Stimulated activated CD8-positive, alpha-beta memory T cell treated with anti-CD3 and anti-CD28 coated beads, Interleukin-12 subunit alpha, Interleukin-12 subunit beta, amount 100 ng/mL, for 24 hours (primary cell): ENCODE results near the gene RPN2.

ENCODE experiments used
- DNase-seq: peaks from one replicate; pipeline ENCODE4 v3.0.0-alpha.2; 2020; ENCODE audit errors: extremely low read depth

The RPN2 gene

GRCh38 chr20:37266940-37267666 is 88.0 kb downstream of the RPN2 start:
- DNase-seq = no peak

GRCh38 chr20:37267667-37268313 is 88.7 kb downstream of the RPN2 start:
- no peak for DNase-seq

DNA sequence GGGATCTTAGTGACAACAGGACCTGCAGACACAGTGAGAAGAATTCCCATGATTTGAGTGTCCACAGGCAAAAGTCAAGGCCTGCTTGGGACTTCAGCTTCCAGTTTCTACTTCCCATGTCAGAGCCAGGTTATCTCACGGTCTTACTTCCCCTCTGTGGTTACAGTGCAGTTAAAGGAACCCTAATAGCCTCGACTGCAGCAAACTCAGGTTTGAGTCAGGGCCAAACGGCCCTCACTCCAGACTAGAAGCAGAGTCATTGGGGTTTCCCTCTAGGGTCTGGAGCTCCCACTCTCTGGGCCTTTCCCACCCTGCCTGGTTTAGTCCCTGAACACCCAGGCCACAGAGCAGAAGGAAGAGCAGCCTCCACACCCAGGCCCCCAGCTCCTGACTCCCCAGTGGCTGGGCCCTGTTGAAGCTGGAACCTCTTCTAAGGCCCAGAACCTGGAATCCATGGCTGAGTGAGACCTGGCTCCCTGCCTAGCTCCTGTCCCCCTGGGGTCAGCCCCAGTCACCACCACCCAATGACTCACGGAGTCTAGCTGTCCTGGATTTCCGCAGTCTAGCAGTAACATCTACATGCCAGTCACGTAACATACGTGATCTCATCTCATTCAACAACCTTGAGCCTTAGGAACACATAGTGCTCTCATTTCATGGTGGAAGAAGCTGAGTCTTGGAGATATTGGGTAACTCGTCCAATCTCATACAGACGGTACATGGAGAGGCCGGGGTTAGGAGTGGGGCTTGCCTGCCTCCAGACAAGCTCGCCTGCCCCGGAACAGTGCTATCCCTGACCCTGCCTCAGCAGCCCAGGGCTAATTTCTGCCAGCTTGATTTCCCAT is 91.7 kb downstream of the RPN2 start:
- no peak for DNase-seq

GRCh38 chr20:37271421-37271768 is 92.3 kb downstream of the RPN2 start:
- no peak for DNase-seq

DNA sequence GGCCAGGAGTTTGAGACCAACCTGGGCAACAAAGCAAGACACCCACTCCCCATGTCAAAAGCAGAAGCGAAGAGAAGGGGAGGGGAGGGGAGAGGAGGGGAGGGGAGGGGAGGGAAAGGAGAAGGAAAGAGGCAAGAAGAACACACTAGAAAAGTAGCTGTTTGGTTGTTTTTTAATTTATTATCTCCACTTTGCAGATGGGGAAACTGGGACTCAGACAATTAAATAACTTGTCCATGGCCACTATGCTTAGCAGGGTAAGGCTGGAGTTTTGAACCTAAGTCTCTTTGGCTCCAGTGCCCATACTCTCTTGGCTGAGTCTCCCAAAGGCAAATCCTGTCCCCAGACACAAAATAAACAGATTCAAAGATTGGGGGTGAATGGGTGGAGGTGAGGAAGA is 94.9 kb downstream of the RPN2 start:
- DNase-seq = no peak

- no peak for DNase-seq
Observed at GRCh38 chr20:37274851-37275524, 95.9 kb downstream of the RPN2 start.

- no peak for DNase-seq
Observed at GRCh38 chr20:37276494-37277252, 97.5 kb downstream of the RPN2 start.

DNA sequence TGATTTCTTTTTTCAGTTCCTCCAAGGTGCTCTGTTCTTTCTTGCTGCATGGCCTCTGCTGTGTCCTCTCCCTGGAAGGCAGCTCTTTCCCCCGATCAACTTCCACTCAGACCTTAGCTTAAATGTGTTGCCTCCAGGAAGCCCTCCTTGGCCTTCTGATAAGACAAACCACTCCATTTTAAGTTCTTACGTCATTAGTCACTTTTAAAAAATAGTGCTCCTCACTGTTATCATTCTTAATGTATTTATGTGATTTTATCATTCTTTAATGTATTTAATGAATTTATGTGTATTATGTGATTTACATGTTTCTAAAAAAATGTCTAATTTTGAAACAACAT is 98.1 kb downstream of the RPN2 start:
- DNase-seq = no peak

- DNase-seq = no peak
Observed at GRCh38 chr20:37278966-37279590, 99.9 kb downstream of the RPN2 start.

DNA sequence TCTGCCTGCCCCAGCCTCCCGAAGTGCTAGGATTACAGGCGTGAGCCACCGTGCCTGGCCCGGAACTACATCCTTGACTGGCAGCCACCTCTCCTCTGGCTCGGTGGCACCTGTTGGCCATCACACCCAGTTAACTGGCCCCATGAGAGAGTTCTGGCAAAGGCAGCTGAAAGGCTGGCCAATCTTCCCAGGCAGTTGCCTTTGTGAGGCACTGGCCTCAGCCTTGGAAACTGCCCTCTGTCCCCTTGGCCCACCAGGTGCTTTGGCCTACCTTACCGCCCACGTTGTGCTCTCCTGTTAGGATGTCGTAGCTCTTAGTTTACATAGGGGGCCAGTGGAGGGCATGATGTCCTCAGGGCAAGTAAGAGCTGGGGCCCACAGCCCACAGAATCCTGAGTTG is 100.7 kb downstream of the RPN2 start:
- no peak for DNase-seq

GRCh38 chr20:37280403-37280802 is 101.3 kb downstream of the RPN2 start:
- DNase-seq = no peak

GRCh38 chr20:37282556-37282955 is 103.4 kb downstream of the RPN2 start:
- DNase-seq = no peak

GRCh38 chr20:37283530-37284195 is 104.5 kb downstream of the RPN2 start:
- DNase-seq = no peak

- no peak for DNase-seq
Observed at GRCh38 chr20:37284691-37285161, 105.6 kb downstream of the RPN2 start.

DNA sequence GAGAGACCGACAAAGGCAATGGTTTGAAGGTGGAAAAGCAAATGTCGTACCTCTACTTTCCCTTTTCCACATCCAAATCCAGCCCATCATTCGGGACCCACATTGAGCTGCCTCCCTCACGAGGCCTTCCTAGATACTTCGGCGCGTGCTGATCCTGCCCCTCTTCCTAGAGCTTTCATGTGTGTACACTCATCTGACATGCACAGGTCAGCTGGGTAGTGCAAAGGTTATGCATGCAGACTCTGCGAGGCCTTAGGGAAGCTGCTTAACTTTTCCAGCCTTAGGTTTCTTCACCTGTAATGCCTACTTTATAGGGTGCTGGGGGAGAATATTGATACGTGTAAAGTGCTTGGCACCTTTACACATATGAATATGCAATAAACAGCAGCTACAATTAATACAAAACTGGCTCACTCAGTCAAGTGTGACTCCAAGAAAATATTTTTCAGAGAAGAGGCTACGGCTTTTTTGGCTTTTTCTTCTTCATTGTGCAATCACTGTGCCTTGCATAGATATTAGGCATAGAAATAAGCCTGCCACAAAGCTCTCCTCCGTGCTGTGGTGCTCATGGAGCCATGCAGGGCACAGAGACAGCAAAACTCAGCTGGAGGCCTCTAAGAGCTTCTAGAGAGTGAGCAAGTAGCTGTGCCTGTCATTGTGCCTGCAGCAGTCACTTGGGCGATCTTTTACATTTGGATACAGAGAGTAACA is 106.7 kb downstream of the RPN2 start:
- DNase-seq = no peak

DNA sequence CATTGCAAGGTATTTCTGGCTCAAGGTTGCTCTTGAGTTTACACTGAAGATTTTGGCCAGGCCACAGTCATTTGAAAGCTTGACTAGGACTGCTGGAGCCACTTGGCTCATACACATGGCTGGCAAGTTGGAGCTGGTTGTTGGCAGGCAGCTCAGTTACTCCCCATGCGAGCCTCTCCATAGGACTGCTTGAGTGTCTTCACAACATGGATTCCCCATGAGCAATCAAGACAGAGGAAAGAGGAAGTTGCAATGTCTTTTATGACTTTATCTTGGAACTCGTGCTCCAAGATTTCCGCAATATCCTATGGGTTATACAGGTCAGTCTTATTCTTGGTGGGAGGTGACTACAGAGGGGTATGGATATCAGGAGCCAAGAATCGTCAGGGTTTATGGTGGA is 109.0 kb downstream of the RPN2 start:
- DNase-seq = no peak

DNA sequence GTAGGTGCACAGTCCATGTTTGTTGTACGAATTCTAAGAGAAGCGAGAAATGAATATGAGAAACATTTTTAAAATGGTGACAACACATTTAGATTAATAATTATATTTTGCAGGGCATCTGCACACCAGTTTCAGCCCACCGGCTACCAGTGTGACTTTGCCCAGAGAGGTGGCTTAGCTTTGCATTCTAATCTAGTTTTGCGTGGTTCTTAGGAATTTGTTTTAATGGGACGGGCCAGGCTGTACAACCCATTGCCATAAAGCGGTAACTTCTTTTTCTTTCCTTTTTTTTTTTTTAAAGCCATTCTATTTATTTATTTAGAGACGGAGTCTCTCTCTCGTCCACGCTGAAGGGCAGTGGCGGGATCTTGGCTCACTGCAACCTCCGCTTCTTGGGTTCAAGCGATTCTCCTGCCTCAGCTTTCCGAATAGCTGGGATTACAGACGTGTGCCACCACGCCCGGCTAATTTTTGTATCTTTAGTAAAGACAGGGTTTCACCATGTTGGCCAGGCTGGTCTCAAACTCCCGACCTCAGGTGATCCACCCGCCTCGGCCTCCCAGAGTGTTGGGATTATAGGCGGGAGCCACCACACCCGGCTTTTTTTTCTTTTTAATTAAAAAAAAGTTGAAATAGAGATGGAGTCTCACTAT is 111.2 kb downstream of the RPN2 start:
- no peak for DNase-seq
